ENCODE data around the gene CCDC117.

Gene CCDC117

GRCh38 chr22:28773461-28773867 lies 969 bp downstream of the CCDC117 start:
- H3K4me3 ChIP-seq (ENCODE audit: low read depth, low read length): peak overlapping the region; percentile 85
- no peak for TF ChIP-seq CTCF (IDR thresholded peaks at IDR 0.05; ENCODE audit: low read depth, low read length, missing control alignments)
- peak; percentile 61 for DNase-seq (ENCODE audit: low read depth)

GRCh38 chr22:28774378-28774777 lies 1.9 kb downstream of the CCDC117 start:
- no peak overlapping the region for H3K4me3 ChIP-seq (ENCODE audit: low read depth, low read length)
- TF ChIP-seq CTCF (IDR thresholded peaks at IDR 0.05; ENCODE audit: low read depth, low read length, missing control alignments): no peak

GRCh38 chr22:28779833-28780232 lies 7.3 kb downstream of the CCDC117 start:
- TF ChIP-seq CTCF (IDR thresholded peaks at IDR 0.05; ENCODE audit: low read depth, low read length, missing control alignments): no peak
- no peak overlapping the region for H3K4me3 ChIP-seq (ENCODE audit: low read depth, low read length)

More at GRCh38 chr22:28774378-28774777, 1.9 kb downstream of the CCDC117 start:
- DNase-seq (ENCODE audit: low read depth): no peak

GRCh38 chr22:28780296-28780695 lies 7.8 kb downstream of the CCDC117 start:
- TF ChIP-seq CTCF (IDR thresholded peaks at IDR 0.05; ENCODE audit: low read depth, low read length, missing control alignments): no peak

More at GRCh38 chr22:28779833-28780232, 7.3 kb downstream of the CCDC117 start:
- no peak for DNase-seq (ENCODE audit: low read depth)

GRCh38 chr22:28783786-28784671 lies 11.5 kb downstream of the CCDC117 start:
- no peak for DNase-seq (ENCODE audit: low read depth)
- TF ChIP-seq CTCF (IDR thresholded peaks at IDR 0.05; ENCODE audit: low read depth, low read length, missing control alignments): no peak
- no peak overlapping the region for H3K4me3 ChIP-seq (ENCODE audit: low read depth, low read length)

More at GRCh38 chr22:28780296-28780695, 7.8 kb downstream of the CCDC117 start:
- H3K4me3 ChIP-seq (ENCODE audit: low read depth, low read length): no peak overlapping the region
- no peak for DNase-seq (ENCODE audit: low read depth)

GRCh38 chr22:28788601-28789000 lies 16.1 kb downstream of the CCDC117 start:
- no peak for DNase-seq (ENCODE audit: low read depth)
- TF ChIP-seq CTCF (IDR thresholded peaks at IDR 0.05; ENCODE audit: low read depth, low read length, missing control alignments): no peak

More at GRCh38 chr22:28788601-28789000, 16.1 kb downstream of the CCDC117 start:
- no peak overlapping the region for H3K4me3 ChIP-seq (ENCODE audit: low read depth, low read length)

Data from GM12864 (cell line).